ENCODE results near the gene KRT33B. TPM values are rescaled to one million over a fixed set of nuclear protein-coding genes. Genes with fewer than 3 reads are reported as not detected.

The KRT33B gene
- total RNA-seq = not detected

- no peak for DNase-seq
- H3K4me1 Mint-ChIP-seq (ENCODE audit: low read depth) = peaks cover 2% of the 10 kb centered on the region
- no peak for TF ChIP-seq CTCF (IDR thresholded peaks at IDR 0.05)
- intact Hi-C loops (cut with micrococcal nuclease) = no loop called here
- no peaks in the 10 kb centered on the region for H3K36me3 Mint-ChIP-seq (ENCODE audit: low read depth)
- H3K4me3 Mint-ChIP-seq = no peak within 1 kb of the TSS
- CTCF ChIA-PET = interaction anchor here (0.5 kb wide), 1 partner anchor 42 kb away, joined by 3 read pairs; no protein-coding TSS in a partner anchor
- no peak for ATAC-seq
- POLR2A ChIA-PET = no interaction called here
- H3K27me3 Mint-ChIP-seq = no peaks in the 10 kb centered on the region
- peaks cover 3% of the 10 kb centered on the region for H3K9me3 Mint-ChIP-seq
- H3K27ac Mint-ChIP-seq = no peak within 1 kb of the TSS
Observed at GRCh38 chr17:41369713-41370112, at the start of gene KRT33B. TSS of gene KRT33B (minus strand) at chr17:41369813. CDS start at chr17:41369750, 63 bp downstream.

- Mint-ChIP-seq H3K36me3 (ENCODE audit: low read depth) (no peaks in the 10 kb centered on the region), H3K4me3 (no peak overlapping the region), H3K27ac (no peak overlapping the region), H3K4me1 (ENCODE audit: low read depth) (peaks cover 4% of the 10 kb centered on the region), H3K9me3 (no peaks in the 10 kb centered on the region), H3K27me3 (no peaks in the 10 kb centered on the region)
- intact Hi-C loops (cut with micrococcal nuclease) = no loop called here
- POLR2A ChIA-PET = no interaction called here
- DNase-seq = no peak
- TF ChIP-seq CTCF (IDR thresholded peaks at IDR 0.05) = no peak
- CTCF ChIA-PET = interaction anchor here (0.8 to 2.3 kb wide), 13 partner anchors 8 to 185 kb away, joined by 3 to 19 read pairs (median 3); partner anchors contain the start of gene KRT32
- no peak for ATAC-seq
Observed at GRCh38 chr17:41418116-41418860, 48.7 kb upstream of the KRT33B start.

GRCh38 chr17:41417576-41418015 lies 48.0 kb upstream of the KRT33B start:
- no peaks in the 10 kb centered on the region for H3K9me3 Mint-ChIP-seq
- ChIA-PET POLR2A (no interaction called here), CTCF (interaction anchor here (0.8 to 2.3 kb wide), 13 partner anchors 9 to 185 kb away, joined by 3 to 19 read pairs (median 3); partner anchors contain the start of gene KRT32)
- H3K27me3 Mint-ChIP-seq = no peaks in the 10 kb centered on the region
- no peak for TF ChIP-seq CTCF (IDR thresholded peaks at IDR 0.05)
- ATAC-seq (no peak), DNase-seq (peak; percentile 13)
- no peaks in the 10 kb centered on the region for H3K36me3 Mint-ChIP-seq (ENCODE audit: low read depth)
- peaks cover 4% of the 10 kb centered on the region for H3K4me1 Mint-ChIP-seq (ENCODE audit: low read depth)
- H3K4me3 Mint-ChIP-seq = no peak overlapping the region
- intact Hi-C loops (cut with micrococcal nuclease) = no loop called here
- no peak overlapping the region for H3K27ac Mint-ChIP-seq

- TF ChIP-seq CTCF (IDR thresholded peaks at IDR 0.05) = no peak
- intact Hi-C loops (cut with micrococcal nuclease) = no loop called here
- no peaks in the 10 kb centered on the region for H3K9me3 Mint-ChIP-seq
- H3K27me3 Mint-ChIP-seq = no peaks in the 10 kb centered on the region
- DNase-seq (no peak), ATAC-seq (no peak)
- H3K36me3 Mint-ChIP-seq (ENCODE audit: low read depth) = no peaks in the 10 kb centered on the region
- peaks cover 4% of the 10 kb centered on the region for H3K4me1 Mint-ChIP-seq (ENCODE audit: low read depth)
- ChIA-PET POLR2A (no interaction called here), CTCF (interaction anchor here (0.8 to 2.3 kb wide), 10 partner anchors 9 to 132 kb away, joined by 3 to 19 read pairs (median 3); partner anchors contain the start of gene KRT32)
- H3K4me3 Mint-ChIP-seq = no peak overlapping the region
- H3K27ac Mint-ChIP-seq = no peak overlapping the region
Observed at GRCh38 chr17:41417127-41417526, 47.5 kb upstream of the KRT33B start.

GRCh38 chr17:41416479-41416878 lies 46.9 kb upstream of the KRT33B start:
- DNase-seq = no peak
- peaks cover 4% of the 10 kb centered on the region for H3K4me1 Mint-ChIP-seq (ENCODE audit: low read depth)
- CTCF ChIA-PET = interaction anchor here (1.0 kb wide), 1 partner anchor 185 kb away, joined by 3 read pairs; no protein-coding TSS in a partner anchor
- H3K27ac Mint-ChIP-seq = no peak overlapping the region
- TF ChIP-seq CTCF (IDR thresholded peaks at IDR 0.05) = no peak
- H3K36me3 Mint-ChIP-seq (ENCODE audit: low read depth) = no peaks in the 10 kb centered on the region
- no peaks in the 10 kb centered on the region for H3K9me3 Mint-ChIP-seq
- intact Hi-C loops (cut with micrococcal nuclease) = no loop called here
- POLR2A ChIA-PET = no interaction called here
- H3K4me3 Mint-ChIP-seq = no peak overlapping the region
- ATAC-seq = no peak
- no peaks in the 10 kb centered on the region for H3K27me3 Mint-ChIP-seq
